Measurements from ENCODE around the gene COMMD1. TPM values are rescaled to one million over a fixed set of nuclear protein-coding genes. Genes with fewer than 3 reads are reported as not detected.
"Not testable (repeated sequence)": the region's sequence is repeated elsewhere in the genome, so short reads cannot be mapped to it uniquely, and the experiment has no call there.

Gene COMMD1
- polyA plus RNA-seq, 1 experiment = 44.6 TPM

DNA sequence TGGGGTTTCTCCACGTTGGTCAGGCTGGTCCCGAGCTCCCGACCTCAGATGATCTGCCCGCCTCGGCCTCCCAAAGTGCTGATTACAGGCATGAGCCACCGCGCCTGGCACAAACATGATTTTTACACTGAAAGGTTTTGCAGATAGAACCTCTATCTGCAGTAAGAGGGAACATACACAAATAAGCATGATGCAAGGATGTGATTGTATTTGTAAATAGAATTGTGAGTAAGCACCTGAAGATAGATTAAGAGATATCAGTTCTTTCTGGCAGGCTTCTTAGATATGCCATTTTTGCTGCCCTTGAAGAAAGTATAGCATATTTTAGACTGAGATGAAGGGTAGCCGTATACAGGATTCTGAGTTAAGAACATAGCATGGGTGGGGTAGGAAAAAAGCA is 3.6 kb downstream of the COMMD1 start:
- CTCF ChIA-PET = no interaction called here
- TF ChIP-seq, protein P1, sequence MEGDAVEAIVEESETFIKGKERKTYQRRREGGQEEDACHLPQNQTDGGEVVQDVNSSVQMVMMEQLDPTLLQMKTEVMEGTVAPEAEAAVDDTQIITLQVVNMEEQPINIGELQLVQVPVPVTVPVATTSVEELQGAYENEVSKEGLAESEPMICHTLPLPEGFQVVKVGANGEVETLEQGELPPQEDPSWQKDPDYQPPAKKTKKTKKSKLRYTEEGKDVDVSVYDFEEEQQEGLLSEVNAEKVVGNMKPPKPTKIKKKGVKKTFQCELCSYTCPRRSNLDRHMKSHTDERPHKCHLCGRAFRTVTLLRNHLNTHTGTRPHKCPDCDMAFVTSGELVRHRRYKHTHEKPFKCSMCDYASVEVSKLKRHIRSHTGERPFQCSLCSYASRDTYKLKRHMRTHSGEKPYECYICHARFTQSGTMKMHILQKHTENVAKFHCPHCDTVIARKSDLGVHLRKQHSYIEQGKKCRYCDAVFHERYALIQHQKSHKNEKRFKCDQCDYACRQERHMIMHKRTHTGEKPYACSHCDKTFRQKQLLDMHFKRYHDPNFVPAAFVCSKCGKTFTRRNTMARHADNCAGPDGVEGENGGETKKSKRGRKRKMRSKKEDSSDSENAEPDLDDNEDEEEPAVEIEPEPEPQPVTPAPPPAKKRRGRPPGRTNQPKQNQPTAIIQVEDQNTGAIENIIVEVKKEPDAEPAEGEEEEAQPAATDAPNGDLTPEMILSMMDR (IDR thresholded peaks at IDR 0.05; ENCODE audit: insufficient read depth, low read depth, low read length) = no peak
- POLR2A ChIA-PET = no interaction called here

DNA sequence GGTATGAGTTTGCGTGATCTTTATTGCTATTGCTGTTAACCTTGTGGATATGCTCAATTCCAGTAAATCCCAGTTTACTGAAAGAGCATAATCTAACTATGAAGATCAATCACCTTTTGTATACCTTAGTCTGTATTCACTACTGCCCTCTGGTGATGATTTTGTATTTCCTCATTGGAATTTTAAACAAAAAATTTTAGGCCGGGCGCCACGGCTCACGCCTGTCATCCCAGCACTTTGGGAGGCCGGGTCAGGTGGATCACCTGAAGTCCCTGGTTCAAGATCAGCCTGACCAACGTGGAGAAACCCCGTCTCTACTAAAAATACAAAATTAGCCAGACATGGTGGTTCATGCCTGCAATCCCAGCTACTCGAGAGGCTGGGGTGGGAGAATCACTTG is 5.1 kb downstream of the COMMD1 start:
- TF ChIP-seq, protein P1 (IDR thresholded peaks at IDR 0.05; ENCODE audit: insufficient read depth, low read depth, low read length) = peak; percentile 37
- H3K27me3 ChIP-seq (ENCODE audit: control insufficient read depth, insufficient read depth, low read length) = no peaks in the 10 kb centered on the region
- no peaks in the 10 kb centered on the region for H3K36me3 ChIP-seq (ENCODE audit: control insufficient read depth, insufficient read depth, low read length)
- ChIA-PET POLR2A (interaction anchor here (0.7 kb wide), 1 partner anchor 491 kb away, joined by 9 read pairs; no protein-coding TSS in a partner anchor), CTCF (interaction anchor here (0.8 to 1.9 kb wide), 5 partner anchors 12 to 775 kb away, joined by 3 to 5 read pairs (median 3); no protein-coding TSS in a partner anchor)
- no peak overlapping the region for H3K4me3 ChIP-seq (ENCODE audit: low read depth, low read length)
- DNase-seq (ENCODE audit: low read depth) = no peak

More for the DNA sequence above, 3.6 kb downstream of the COMMD1 start:
- Histone ChIP-seq H3K27me3 (ENCODE audit: control insufficient read depth, insufficient read depth, low read length) (no peaks in the 10 kb centered on the region), H3K4me3 (ENCODE audit: low read depth, low read length) (no peak overlapping the region), H3K36me3 (ENCODE audit: control insufficient read depth, insufficient read depth, low read length) (no peaks in the 10 kb centered on the region)
- DNase-seq (ENCODE audit: low read depth) = no peak

- no peak for DNase-seq (ENCODE audit: low read depth)
- no peak overlapping the region for H3K4me3 ChIP-seq (ENCODE audit: low read depth, low read length)
- ChIA-PET CTCF (interaction anchor here (1.0 to 1.2 kb wide), 2 partner anchors 15 to 482 kb away, joined by 3 to 4 read pairs; no protein-coding TSS in a partner anchor), POLR2A (no interaction called here)
- TF ChIP-seq, protein P1 (IDR thresholded peaks at IDR 0.05; ENCODE audit: insufficient read depth, low read depth, low read length) = no peak
- H3K27me3 ChIP-seq (ENCODE audit: control insufficient read depth, insufficient read depth, low read length) = no peaks in the 10 kb centered on the region
- no peaks in the 10 kb centered on the region for H3K36me3 ChIP-seq (ENCODE audit: control insufficient read depth, insufficient read depth, low read length)
Measured at GRCh38 chr2:61911510-61911909, 6.0 kb downstream of the COMMD1 start.

DNA sequence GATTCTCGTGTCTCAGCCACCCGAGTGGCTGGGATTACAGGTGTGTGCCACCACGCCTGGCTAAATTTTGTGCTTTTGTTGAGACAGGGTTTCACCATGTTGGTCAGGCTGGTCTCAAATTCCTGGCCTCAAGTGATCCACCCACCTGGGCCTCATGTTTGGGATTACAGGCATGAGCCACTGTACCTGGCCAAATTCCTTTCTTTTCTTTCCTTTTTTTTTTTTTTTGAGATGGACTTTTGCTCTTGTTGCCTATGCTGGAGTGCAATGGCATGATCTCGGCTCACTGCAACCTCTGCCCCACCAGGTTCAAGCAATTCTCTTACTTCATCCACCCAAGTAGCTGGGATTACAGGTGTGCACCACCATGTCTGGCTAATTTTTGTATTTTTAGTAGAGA is 9.3 kb downstream of the COMMD1 start:
- H3K27me3 ChIP-seq (ENCODE audit: control insufficient read depth, insufficient read depth, low read length); H3K4me3 ChIP-seq (ENCODE audit: low read depth, low read length); POLR2A ChIA-PET; DNase-seq (ENCODE audit: low read depth); H3K36me3 ChIP-seq (ENCODE audit: control insufficient read depth, insufficient read depth, low read length); CTCF ChIA-PET: not testable (repeated sequence)

- Histone ChIP-seq H3K4me3 (ENCODE audit: low read depth, low read length) (no peak overlapping the region), H3K36me3 (ENCODE audit: control insufficient read depth, insufficient read depth, low read length) (no peaks in the 10 kb centered on the region; the same call in 1 of the 2 replicates), H3K27me3 (ENCODE audit: control insufficient read depth, insufficient read depth, low read length) (no peaks in the 10 kb centered on the region)
- POLR2A ChIA-PET = no interaction called here
- no peak for DNase-seq (ENCODE audit: low read depth)
- TF ChIP-seq, protein P1 (IDR thresholded peaks at IDR 0.05; ENCODE audit: insufficient read depth, low read depth, low read length) = no peak
- CTCF ChIA-PET = interaction anchor here (1.2 to 1.8 kb wide), 2 partner anchors 15 to 491 kb away, joined by 4 to 6 read pairs; partner anchors contain the start of gene COMMD1
Measured at GRCh38 chr2:61920548-61920947, 15.1 kb downstream of the COMMD1 start.

GRCh38 chr2:61922714-61923113 is 17.2 kb downstream of the COMMD1 start:
- Histone ChIP-seq H3K4me3 (ENCODE audit: low read depth, low read length) (no peak overlapping the region), H3K27me3 (ENCODE audit: control insufficient read depth, insufficient read depth, low read length) (no peaks in the 10 kb centered on the region), H3K36me3 (ENCODE audit: control insufficient read depth, insufficient read depth, low read length) (no peaks in the 10 kb centered on the region; the same call in 1 of the 2 replicates)
- TF ChIP-seq, protein P1 (IDR thresholded peaks at IDR 0.05; ENCODE audit: insufficient read depth, low read depth, low read length) = no peak
- ChIA-PET CTCF (interaction anchor here (0.7 kb wide), 1 partner anchor 71 kb away, joined by 3 read pairs; no protein-coding TSS in a partner anchor), POLR2A (no interaction called here)
- DNase-seq (ENCODE audit: low read depth) = no peak

All from BJ (cell line).